ENCODE results near the gene ACADM.
"Not testable (repeated sequence)": the region's sequence is repeated elsewhere in the genome, so short reads cannot be mapped to it uniquely, and the experiment has no call there.

Gene ACADM

DNA sequence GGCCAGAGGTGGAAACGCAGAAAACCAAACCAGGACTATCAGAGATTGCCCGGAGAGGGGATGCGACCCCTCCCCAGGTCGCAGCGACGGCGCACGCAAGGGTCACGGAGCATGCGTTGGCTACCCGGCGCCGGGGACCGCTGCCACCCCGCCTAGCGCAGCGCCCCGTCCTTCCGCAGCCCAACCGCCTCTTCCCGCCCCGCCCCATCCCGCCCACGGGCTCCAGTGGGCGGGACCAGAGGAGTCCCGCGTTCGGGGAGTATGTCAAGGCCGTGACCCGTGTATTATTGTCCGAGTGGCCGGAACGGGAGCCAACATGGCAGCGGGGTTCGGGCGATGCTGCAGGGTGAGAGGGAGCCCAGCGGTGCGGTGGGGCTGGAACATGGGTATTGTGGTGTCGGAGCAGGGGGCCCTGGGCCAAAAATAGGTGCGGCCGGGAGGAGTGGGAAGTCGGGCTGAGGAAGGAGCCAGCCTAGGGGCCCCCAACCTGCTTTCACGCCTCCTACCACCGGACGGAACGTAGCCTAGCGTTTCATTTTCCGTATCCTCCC, at the start of gene ACADM:
Gene ACADM, plus strand, starts transcription at position 238 of the 551 bp plus-strand sequence. Its CDS starts 79 bp downstream, at position 317.
- DNase-seq (ENCODE audit: low spot score), result peak; percentile 94

DNA sequence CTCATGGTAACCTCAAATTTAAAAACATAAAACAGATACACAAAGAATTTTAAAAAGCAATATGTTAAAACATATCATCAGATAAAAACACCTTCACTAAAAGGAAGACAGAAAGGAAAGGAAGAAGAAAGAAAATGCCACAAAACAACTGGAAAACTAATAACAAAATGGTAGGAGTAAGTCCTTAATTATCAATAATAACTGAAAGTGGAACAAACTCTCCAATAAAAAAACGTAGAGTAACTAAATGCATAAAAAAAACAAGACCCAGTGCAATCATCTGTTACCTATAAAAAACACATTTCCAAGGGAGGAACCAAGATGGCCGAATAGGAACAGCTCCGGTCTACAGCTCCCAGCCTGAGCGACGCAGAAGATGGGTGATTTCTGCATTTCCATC, 47.1 kb upstream of the ACADM start:
- no peak for DNase-seq (ENCODE audit: low spot score)

DNA sequence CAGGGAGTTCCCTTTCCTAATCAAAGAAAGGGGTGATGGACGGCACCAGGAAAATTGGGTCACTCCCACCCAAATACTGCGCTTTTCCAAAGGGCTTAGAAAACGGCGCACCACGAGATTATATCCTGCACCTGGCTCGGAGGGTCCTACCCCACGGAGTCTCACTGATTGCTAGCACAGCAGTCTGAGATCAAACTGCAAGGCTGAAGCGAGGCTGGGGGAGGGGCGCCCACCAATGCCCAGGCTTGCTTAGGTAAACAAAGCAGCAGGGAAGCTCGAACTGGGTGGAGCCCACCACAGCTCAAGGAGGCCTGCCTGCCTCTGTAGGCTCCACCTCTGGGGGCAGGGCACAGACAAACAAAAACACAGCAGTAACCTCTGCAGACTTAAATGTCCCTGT, 46.5 kb upstream of the ACADM start:
- DNase-seq (ENCODE audit: low spot score), result not testable (repeated sequence)

DNA sequence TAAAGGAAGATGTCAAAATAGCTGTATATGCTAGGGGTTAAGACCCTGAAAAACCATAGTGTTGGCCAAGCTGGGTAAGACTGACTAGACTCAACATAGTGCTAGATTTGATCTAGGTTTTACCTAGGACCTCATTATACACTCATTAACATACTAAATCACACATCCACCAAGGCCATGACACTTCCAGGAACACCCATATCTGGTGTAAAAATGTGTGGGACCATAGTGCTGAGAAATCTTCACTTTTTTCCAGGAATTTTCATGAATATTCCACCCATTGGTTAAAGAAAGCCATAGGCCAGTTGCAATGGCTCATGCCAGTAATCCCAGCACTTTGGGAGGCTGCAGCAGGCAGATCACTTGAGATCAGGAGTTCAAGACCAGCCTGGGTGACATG, 34.0 kb upstream of the ACADM start:
- DNase-seq (ENCODE audit: low spot score), result no peak

DNA sequence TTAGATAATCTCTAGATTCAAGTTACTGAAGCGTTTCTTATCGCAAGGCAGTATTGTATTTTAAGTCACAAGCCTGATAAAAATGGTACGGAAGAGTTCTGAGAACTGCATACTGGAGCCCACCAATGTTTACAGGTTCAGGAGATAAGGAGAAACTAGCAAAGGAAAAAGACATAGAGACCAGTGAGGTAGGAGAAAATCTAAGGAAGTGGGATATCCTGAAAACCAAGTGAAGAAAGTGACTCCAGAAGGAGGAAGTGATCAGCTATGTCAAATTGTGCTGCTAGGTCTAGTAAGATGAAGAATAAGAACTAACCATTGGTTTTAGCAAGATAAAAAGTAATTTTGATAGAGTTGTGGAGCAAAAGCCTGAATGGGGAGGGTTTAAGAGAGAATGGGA, 31.0 kb upstream of the ACADM start:
- DNase-seq (ENCODE audit: low spot score), result no peak

DNA sequence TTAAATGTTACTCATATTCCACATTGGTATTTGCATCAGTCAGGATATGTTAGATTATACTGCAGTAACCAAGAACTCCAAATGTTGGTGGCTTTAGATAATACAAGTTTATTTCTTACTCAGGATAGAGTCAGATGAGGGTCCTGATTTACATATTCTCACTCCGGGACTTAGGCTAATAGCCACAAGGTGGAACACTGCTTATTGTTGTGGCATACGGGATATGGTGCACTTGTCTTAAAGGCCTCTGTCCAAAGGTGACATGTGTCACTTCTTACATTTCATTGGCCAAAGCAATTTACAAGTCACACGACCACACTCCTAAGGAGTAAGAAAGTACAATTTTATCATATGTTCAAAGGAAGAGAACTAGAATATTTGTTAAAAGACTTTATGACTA, 28.5 kb upstream of the ACADM start:
- DNase-seq (ENCODE audit: low spot score), result no peak

DNA sequence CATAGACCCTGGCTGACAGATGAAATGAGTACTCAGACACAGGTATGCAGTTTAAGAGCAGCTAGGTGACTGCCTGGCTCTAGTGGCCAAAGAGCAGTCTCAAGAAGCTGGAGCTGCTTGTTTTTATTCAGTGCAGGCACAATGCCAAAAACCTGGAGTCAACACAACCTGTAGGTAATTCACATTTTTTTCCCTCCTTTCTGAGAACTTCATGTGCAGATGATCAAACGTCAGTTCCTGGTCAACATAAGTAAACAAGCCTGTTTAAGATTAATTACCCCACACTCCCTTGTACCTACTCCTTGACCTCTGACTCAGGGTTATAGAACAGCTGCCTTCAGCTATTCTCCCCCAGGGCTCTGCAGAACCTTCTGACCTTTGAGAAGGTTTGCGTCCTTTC, 17.3 kb upstream of the ACADM start:
- DNase-seq (ENCODE audit: low spot score), result no peak

DNA sequence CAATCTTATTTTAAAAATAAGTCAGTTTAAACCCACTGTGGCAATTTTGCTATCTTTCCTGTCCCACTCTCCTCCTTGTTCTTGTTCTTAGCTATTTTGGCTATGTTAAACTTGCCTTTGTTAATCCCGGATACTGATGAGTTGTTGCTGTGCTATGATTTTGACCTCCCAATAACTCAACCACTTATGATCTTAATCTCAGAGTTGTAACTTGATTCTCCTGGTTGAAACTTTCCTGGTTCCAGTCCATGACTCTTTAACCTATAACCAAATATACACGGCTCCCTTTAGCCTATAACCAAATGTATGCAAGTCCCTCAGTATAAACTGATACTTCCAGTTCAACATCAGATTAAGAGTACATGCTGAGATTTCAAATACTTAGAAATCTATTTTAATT, 15.6 kb upstream of the ACADM start:
- DNase-seq (ENCODE audit: low spot score), result no peak

DNA sequence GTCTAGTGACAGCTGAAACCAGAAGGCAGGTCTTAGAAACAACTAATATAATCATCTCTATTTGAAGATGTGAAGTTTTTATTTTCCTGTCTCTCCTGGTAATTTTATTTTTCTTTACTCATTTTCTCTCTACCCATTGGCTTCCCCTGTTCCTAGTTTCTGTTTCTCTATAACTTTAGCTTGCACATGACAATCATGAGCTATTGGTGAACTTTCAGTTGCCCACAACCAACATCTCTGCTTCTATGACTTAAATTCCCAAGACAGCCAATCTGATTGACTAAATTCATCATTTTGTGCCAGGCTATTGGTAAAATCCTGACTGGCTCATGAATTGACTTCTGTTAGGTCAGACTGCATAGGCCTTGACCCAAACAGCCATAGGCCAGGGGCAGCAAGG, 13.7 kb upstream of the ACADM start:
- DNase-seq (ENCODE audit: low spot score), result no peak

DNA sequence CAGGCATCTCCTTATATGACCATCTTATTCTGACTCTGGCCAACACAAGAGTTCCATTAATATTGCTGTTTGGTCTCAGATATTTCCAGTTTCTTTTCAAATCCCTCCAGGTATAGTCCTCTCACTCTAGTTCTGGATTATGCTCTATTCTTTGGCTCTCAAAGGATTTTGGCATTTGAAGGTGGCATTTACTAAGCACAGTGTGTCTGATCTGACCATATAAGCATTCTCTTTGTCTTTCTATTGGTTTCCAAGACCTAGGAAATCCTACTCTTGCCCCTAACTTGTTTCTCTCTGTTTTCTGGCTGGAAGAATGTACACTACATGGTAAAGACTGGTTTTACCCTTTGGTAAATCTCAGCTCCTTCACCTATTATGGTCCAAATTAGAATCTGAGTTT, 12.7 kb upstream of the ACADM start:
- DNase-seq (ENCODE audit: low spot score), result no peak

DNA sequence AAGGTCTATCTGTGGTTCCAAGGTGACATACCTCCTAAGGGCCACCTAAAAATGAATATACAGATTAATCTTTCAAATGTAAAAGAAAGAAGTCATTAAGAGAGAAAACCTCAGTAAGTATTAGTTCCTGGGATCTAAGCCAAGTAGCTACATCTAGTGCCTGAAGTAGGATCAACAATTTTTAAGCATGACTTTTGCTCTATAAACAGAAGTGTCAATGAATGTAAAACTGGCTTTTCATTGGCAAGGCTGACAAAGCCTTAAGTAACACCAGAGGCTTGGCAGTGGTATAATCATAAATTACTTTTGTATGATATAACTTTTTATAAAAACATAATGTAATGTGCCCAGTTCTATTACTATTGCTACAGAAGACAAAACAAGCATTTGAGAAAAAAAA, 12.2 kb upstream of the ACADM start:
- DNase-seq (ENCODE audit: low spot score), result no peak

DNA sequence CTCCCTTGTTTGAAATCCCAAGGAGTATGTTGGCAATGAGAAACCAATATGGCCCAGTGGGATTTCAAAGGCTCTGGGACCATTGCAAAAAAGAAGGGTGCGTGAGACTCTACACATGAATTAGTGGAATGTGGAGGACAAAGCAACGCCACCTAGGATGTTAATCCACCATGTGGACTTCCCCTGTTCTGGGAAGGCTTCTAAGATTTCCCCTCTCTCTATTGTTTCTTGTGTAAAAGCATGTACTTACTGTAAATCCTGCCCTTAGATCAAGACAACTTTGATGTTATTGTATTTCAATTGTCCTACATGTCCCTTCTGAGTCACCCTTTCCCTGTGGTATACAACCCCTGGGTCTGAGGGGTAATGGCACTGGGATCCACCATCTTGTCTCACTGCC, 4.7 kb upstream of the ACADM start:
- no peak for DNase-seq (ENCODE audit: low spot score)

DNA sequence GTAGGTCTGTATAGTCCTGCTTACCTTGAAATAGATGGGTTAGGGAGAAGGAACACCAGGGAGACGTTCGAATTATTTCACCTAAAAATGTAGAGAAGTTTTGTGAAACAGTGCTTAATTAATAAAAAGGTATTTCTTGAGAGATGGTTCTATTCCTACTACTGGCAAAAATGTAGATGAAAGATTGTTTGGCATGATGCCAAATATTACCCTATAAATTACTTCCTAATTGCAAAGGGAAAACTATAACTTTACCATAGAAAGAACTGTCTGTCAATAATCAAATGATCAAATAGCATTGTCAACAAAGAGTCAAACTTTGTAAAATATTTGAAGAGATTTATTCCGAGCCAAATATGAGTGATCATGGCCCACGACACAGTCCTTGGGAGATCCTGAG, 4.2 kb upstream of the ACADM start:
- DNase-seq (ENCODE audit: low spot score), result no peak

DNA sequence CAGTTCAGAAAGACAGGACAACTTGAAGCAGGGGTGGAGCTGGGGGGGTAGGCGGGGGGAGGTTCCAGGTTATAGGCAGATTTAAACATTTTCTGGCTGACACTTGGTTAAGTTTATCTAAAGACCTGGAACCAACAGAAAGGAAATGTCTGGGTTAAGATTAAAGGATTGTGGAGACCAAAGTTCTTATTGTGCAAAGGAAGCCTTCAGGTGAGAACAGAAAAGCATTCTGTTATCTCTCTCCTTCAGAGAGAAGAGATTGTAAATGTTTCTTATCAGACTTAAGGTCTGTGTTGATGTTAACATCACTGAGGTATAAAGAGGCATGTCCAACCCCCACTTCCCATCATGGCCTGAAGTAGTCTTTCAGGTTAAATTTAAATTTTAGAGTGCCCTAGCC, 3.7 kb upstream of the ACADM start:
- no peak for DNase-seq (ENCODE audit: low spot score)

DNA sequence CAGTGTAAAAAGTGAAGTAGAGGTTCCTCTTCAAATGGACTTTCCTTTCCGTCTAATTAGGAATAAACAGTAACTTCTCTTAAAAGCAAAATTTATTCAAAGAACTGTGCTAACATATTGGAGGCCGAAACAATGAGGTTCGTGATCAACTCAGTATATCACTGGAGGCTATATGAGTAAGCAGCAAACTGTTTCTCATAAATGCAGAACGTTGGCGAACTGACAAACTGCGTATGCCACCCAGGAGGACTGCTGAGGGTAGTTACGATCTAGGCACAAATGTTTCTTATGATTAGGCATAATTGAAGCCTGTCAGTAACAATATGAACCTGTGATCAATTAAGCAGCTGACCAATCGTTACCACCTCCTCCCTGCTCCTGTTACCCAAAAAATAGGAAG, 2.3 kb upstream of the ACADM start:
- DNase-seq (ENCODE audit: low spot score), result not testable (repeated sequence)

DNA sequence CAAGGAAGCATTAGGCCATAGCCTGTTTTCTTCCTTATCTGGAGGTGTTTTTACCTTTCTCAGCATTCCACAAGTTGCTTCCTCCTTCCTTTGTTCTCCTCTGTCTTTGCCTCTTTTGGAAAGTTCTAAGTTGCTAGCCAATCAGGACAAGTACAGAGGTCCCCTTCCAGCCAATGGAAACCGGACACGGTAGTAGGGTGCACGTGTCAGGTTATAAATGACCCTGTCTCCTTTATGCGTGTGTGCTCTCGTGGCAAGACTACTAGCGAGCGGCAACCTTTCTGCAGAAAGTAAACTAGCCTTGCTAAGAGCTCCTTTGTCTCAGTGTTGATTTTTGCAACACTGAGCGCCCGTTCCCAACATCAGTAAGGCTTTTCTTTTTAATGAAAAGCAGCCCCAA, 1.5 kb upstream of the ACADM start:
- no peak for DNase-seq (ENCODE audit: low spot score)

DNA sequence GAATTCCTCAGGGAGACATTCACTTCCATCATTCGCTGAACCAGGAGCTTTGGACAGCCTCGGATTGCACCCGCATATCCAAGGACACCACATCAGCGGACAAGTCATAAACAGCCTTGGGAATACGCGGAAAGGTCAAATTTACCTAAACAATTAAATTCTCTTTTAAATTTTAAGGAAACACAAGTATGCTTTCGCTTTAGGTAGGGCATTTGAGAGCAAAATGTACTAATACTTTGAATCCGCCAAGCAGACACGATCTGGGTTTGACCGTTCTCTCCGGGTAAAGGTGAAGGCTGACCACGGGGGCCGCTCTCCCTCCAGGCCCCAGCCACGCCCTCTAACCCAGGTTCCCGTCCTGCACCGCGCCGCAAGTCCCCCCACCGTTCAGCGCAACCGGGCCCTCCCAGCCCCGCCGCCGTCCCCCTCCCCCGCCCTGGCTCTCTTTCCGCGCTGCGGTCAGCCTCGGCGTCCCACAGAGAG, 479 bp upstream of the ACADM start:
- DNase-seq (ENCODE audit: low spot score), result peak; percentile 80

DNA sequence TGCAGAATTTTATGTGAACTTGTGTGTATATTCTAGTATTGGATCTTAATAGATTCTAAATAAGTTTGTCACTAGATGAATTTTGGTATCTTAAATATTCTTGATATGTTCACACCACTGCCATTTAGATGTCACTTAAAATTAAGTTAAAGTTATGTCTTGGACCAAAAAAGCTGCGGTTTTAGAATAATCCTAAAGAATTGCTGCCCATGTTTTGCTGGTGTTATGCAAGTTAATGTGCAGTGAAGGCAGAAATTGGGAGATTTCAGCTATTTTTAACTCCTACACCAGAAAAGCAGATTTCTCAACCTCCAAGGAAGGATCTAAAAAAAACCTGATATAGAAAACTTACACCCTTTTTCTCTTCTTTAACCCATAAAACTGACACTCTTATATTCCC, 757 bp downstream of the ACADM start:
- peak; percentile 10 for DNase-seq (ENCODE audit: low spot score)

DNA sequence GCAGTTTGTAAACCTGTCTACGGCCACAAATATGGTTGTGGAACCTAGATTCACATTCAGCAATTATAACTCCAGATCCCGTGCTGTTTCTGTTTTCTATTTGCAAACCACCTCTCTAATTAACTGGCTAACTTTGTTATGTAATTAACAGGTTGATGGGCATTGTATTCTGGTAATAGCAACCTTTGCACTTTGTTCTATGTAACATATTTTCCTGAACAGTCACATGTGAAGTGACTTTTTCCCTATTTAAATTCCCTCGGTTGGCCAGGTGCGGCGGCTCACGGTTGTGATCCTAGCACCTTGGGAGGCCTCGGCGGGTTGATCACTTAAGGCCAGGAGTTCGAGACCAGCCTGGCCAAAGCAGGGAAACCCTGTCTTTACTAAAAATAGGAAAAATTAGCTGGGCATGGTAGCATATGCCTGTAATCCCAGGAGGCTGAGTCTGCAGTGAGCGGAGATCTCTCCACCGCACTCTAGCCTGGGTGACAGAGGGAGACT, 1.4 kb downstream of the ACADM start:
- no peak for DNase-seq (ENCODE audit: low spot score)

DNA sequence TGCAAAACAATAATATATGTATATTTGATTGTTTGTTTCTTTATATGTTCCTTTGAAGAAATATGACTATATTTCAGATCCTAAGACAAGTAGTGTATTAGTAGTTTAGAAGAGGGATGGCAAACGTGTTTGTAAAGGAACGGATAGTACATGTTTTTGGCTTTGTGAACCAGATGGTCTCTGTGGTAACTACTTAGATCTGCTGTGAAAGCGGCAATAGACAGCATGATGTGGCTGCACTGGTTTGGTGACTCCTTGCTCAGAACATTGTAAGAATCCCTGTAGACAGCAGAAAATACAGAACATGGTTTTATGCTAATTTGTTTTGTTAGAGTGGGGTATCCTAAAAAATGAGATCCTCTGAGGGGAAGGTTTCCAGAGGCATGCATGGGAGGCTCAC, 3.1 kb downstream of the ACADM start:
- no peak for DNase-seq (ENCODE audit: low spot score)

DNA sequence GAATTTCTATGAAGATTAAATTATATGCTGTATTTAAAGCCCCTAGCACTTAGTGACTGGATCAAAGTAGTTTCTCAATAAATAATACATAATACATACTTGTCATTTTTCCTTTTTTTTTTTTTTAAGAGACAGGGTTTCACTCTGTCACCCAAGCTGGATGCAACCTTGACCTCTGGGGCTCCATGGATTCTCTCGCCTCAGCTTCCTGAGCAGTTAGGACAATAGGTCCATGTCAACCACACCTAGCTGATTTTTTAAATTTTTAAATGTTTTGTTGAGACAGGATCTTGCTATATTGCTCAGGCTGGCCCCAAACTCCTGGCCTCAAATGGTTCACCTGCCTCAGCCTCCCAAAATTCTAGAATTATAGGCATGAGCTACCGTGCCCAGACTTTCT, 5.9 kb downstream of the ACADM start:
- no peak for DNase-seq (ENCODE audit: low spot score)

DNA sequence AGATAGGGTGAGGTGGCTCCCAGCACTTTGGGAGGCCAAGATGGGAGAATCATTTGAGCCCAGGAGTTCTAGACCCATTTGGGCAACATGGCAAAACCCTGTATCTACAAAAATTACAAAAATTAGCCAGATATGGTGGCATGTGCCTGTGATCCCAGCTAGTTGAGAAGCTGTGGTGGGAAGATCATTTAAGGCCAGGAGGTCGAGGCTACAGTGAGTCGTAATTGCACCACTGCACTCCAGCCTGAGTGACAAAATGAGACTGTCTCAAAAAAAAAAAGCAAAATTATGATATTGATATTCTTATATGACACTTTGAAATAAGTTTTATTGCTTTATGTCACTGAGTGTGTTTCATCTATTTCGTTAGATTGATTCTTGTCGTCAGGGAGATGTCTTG, 7.4 kb downstream of the ACADM start:
- no peak for DNase-seq (ENCODE audit: low spot score)

DNA sequence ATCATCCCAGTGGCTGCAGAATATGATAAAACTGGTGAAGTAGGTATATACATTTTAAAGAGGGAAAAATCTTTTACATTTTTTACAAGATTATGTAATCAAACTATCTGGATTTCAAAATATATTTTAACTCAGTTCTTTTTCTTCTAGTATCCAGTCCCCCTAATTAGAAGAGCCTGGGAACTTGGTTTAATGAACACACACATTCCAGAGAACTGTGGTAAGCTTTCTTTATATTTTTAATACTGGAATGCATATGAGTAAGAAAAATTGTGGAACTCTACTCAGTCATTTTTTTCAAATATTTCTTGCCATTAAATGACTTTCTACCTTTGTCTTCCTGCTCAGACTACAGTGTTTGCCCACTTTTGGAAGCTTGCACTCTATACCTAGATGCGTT, 8.2 kb downstream of the ACADM start:
- DNase-seq (ENCODE audit: low spot score), result peak; percentile 23

DNA sequence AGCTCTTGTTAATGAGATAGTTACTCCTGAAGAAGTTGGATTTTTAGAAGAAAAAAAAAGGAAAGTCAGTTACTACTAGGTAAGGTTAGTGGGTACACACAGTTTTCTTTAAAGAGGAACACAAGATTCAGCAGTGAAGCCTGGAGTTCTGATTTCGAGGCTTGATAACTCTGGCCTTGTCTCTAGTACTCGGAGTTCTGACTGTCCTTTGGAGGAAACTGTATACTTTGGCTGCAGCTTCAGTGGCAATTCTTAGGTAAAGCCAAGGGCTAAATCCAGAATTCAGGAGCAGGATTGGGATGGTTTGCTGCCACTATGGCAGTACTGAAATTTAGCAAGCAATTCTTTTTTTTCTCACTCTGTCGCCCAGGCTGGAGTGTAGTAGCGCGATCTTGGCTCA, 9.2 kb downstream of the ACADM start:
- DNase-seq (ENCODE audit: low spot score), result no peak

DNA sequence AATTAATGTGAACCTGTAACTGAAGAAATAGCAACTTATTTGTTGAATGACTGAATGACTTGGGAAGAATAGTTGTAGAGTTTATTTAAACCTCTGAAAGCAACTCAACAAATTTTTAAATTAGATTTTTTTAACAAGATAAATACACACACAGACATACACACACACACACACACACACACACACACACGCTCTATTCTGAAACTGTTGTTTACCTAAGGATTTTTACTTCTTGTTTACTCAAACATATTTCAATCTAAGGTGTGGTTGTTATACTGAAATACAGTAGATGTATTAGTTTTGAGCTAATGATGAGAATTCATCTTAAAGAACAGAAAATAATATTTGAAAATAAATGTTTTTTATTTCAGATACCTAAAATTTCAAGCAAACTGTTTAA, 11.5 kb downstream of the ACADM start:
- no peak for DNase-seq (ENCODE audit: low spot score)

Data from AG08395 (cell line).